ENCODE data around the gene SLC27A6. TPM values are rescaled to one million over a fixed set of nuclear protein-coding genes. Genes with fewer than 3 reads are reported as not detected.
"Not testable (repeated sequence)": the region's sequence is repeated elsewhere in the genome, so short reads cannot be mapped to it uniquely, and the experiment has no call there.

Gene SLC27A6
- total RNA-seq, 1 experiment from 2014 or later, result not detected

DNA sequence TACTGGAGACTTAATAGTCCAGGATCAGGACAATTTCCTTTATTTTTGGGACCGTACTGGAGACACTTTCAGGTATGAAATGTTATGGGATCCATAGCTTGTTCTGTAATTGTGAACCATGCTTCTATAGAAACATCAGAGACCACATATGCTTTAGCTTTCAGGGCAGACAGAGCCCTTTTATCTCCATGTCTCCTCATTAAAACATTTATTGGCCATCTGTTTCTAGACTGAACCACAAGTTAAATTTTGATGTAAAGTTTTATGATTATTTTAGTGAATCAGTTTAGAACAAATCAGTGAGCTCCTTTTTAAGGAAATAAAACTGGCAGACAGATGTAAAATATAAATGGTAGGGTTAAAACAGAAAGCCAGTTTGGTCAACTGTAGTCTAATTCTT, 62.0 kb downstream of the SLC27A6 start:
- CTCF ChIA-PET, result no interaction called here
- POLR2A ChIA-PET (ENCODE audit: low non-redundant PET), result no interaction called here
- DNase-seq (ENCODE audit: low spot score), result no peak
- H3K27ac ChIP-seq (ENCODE audit: low read depth, low read length, poor library complexity, severe bottlenecking), result no peak overlapping the region
- H3K4me3 ChIP-seq (ENCODE audit: low read depth, low read length, poor library complexity, severe bottlenecking), result no peak overlapping the region
- H3K27me3 ChIP-seq (replicated peaks; ENCODE audit: insufficient read depth, low read depth, low read length, poor library complexity), result no peaks in the 10 kb centered on the region
- H3K9me3 ChIP-seq (ENCODE audit: low read depth, low read length, poor library complexity, severe bottlenecking), result no peaks in the 10 kb centered on the region
- TF ChIP-seq CTCF (conservative IDR thresholded peaks at IDR 0.05; ENCODE audit: low read depth, low read length), result no peak
- no peak for TF ChIP-seq EZH2 (IDR thresholded peaks at IDR 0.05; ENCODE audit: borderline replicate concordance, low read depth, low read length, poor library complexity, severe bottlenecking)
- no peaks in the 10 kb centered on the region for H3K4me1 ChIP-seq (ENCODE audit: insufficient read depth, low read length, poor library complexity, severe bottlenecking)
- no peaks in the 10 kb centered on the region for H3K36me3 ChIP-seq (ENCODE audit: insufficient read depth, low read length, poor library complexity, severe bottlenecking)
- intact Hi-C loops (cut with micrococcal nuclease; ENCODE audit: unreplicated experiment), result no loop called here
- no TSS peak for BruUV-seq (replicated peaks)

GRCh38 chr5:129031886-129032683, 66.8 kb downstream of the SLC27A6 start:
- TF ChIP-seq CTCF (conservative IDR thresholded peaks at IDR 0.05; ENCODE audit: low read depth, low read length), result no peak
- TF ChIP-seq EZH2 (IDR thresholded peaks at IDR 0.05; ENCODE audit: borderline replicate concordance, low read depth, low read length, poor library complexity, severe bottlenecking), result no peak
- POLR2A ChIA-PET (ENCODE audit: low non-redundant PET), result no interaction called here

DNA sequence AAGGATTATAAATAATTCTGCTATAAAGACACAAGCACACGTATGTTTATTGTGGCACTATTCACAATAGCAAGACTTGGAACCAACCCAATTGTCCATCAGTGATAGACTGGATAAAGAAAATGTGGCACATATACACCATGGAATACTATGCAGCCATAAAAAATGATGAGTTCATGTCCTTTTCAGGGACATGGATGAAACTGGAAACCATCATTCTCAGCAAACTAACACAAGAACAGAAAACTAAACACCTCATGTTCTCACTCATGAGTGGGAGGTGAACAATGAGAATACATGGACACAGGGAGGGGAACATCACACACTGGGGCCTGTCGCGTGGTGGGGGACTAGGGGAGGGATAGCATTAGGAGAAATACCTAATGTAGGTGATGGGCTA, 71.0 kb downstream of the SLC27A6 start:
- H3K27ac ChIP-seq (ENCODE audit: low read depth, low read length, poor library complexity, severe bottlenecking); H3K27me3 ChIP-seq (replicated peaks; ENCODE audit: insufficient read depth, low read depth, low read length, poor library complexity); intact Hi-C loops (cut with micrococcal nuclease; ENCODE audit: unreplicated experiment); POLR2A ChIA-PET (ENCODE audit: low non-redundant PET); H3K36me3 ChIP-seq (ENCODE audit: insufficient read depth, low read length, poor library complexity, severe bottlenecking); H3K9me3 ChIP-seq (ENCODE audit: low read depth, low read length, poor library complexity, severe bottlenecking); H3K4me3 ChIP-seq (ENCODE audit: low read depth, low read length, poor library complexity, severe bottlenecking); CTCF ChIA-PET; DNase-seq (ENCODE audit: low spot score); H3K4me1 ChIP-seq (ENCODE audit: insufficient read depth, low read length, poor library complexity, severe bottlenecking); BruUV-seq (replicated peaks): not testable (repeated sequence)

More at GRCh38 chr5:129031886-129032683, 66.8 kb downstream of the SLC27A6 start:
- Histone ChIP-seq H3K4me1 (ENCODE audit: insufficient read depth, low read length, poor library complexity, severe bottlenecking) (no peaks in the 10 kb centered on the region), H3K36me3 (ENCODE audit: insufficient read depth, low read length, poor library complexity, severe bottlenecking) (no peaks in the 10 kb centered on the region), H3K27me3 (replicated peaks; ENCODE audit: insufficient read depth, low read depth, low read length, poor library complexity) (no peaks in the 10 kb centered on the region), H3K9me3 (ENCODE audit: low read depth, low read length, poor library complexity, severe bottlenecking) (no peaks in the 10 kb centered on the region), H3K27ac (ENCODE audit: low read depth, low read length, poor library complexity, severe bottlenecking) (no peak overlapping the region), H3K4me3 (ENCODE audit: low read depth, low read length, poor library complexity, severe bottlenecking) (no peak overlapping the region)
- CTCF ChIA-PET, result no interaction called here
- DNase-seq (ENCODE audit: low spot score), result no peak
- intact Hi-C loops (cut with micrococcal nuclease; ENCODE audit: unreplicated experiment), result no loop called here
- BruUV-seq (replicated peaks), result no TSS peak

All from A673 (cell line).